ENCODE measurements around the gene ACTL7B.

- TF ChIP-seq CTCF (IDR thresholded peaks at IDR 0.05 in 8 of 11, conservative IDR thresholded peaks at IDR 0.05 in 3 of 11): no peak
- no peak for TF ChIP-seq POLR2A (IDR thresholded peaks at IDR 0.05)
- no peak for TF ChIP-seq POLR2AphosphoS5 (IDR thresholded peaks at IDR 0.05)
Measured at GRCh38 chr9:108844391-108844790, 11.4 kb downstream of the ACTL7B start.
